ENCODE results near the gene RGS3. TPM values are rescaled to one million over a fixed set of nuclear protein-coding genes. Genes with fewer than 3 reads are reported as not detected.

Gene RGS3
- total and polyA plus RNA-seq, 5 donors from 2014 or later = 8.5 to 15.5 (median 12.5) TPM

DNA sequence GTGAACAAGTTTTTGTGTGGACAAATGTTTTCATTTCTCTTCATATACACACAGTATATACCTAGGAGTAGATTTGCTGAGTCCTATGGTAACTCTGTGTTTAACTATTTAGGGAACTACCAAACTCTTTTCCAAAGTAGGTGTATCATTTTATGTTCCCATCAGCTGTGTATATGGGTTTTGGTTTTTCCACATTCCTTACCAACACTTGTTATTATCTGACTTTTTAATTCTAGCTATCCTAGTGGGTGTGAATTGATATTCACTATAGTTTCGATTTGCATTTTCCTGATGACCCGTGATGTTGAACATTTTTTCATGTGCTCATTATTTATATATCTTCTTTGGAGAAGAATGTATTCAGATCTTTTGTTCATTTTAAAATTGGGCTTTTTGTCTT, 3.7 kb downstream of the RGS3 start:
- H3K4me3 ChIP-seq (ENCODE audit: low read depth, low read length) = no peak overlapping the region
- Mint-ChIP-seq H3K36me3 (no peaks in the 10 kb centered on the region), H3K27ac (no peak overlapping the region), H3K27me3 (peaks cover 5% of the 10 kb centered on the region), H3K9me3 (peaks cover 0 to 6% (median 0%) of the 10 kb centered on the region in 7 donors), H3K4me3 (no peak overlapping the region), H3K4me1 (no peaks in the 10 kb centered on the region)
- H3K4me1 ChIP-seq (ENCODE audit: control insufficient read depth, insufficient read depth, low read length, poor library complexity, severe bottlenecking) = no peaks in the 10 kb centered on the region
- no peaks in the 10 kb centered on the region for H3K36me3 ChIP-seq (ENCODE audit: control insufficient read depth, insufficient read depth, low read length)
- ATAC-seq (ENCODE audit: low read depth in 2 of 2) (no peak), DNase-seq (no peak)
- no peaks in the 10 kb centered on the region for H3K27me3 ChIP-seq (ENCODE audit: control insufficient read depth, insufficient read depth, low read length)
- no peaks in the 10 kb centered on the region for H3K9me3 ChIP-seq (ENCODE audit: control insufficient read depth in 2 of 2, low read length in 2 of 2)
- no peak overlapping the region for H3K27ac ChIP-seq (ENCODE audit: insufficient read depth, low read length, poor library complexity, severe bottlenecking)

DNA sequence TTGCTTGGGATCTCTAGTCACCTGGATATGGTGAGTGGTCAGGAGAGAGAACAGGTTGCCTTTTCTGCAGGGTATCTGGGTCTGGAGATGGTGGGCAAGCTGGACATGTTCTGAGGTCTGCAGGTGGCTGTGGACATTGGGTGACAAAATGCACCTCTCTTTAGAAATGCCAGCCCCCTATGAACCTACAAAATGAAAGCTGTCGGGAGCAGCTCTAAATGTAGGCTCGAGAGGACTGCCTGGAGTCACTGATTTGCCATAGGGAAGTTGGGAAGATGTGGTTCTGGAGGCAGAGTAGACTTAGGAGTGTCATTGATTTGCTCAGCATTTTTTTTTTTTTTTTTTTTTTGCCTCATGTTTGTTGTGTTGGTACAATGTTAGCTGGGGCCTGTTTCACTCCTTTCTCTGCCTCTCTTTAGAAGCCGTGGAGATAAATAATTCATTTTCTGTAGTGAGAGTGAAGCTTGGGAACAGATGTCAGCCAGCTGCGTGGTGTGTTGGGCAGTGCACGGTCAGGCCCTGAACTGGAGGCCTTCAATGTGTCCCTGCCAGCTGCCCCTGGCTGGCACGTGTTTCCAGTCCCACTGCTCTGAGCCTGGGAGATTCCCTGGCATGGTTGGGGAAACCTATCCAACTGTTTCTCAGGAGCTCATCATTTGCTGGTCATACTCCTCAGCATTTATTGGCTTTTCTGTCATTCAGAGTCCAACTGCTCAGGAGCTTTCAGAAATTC, 5.4 kb downstream of the RGS3 start:
- no peak for DNase-seq

GRCh38 chr9:113471143-113471542, 7.6 kb downstream of the RGS3 start:
- Mint-ChIP-seq H3K4me3 (no peak overlapping the region), H3K36me3 (no peaks in the 10 kb centered on the region), H3K27me3 (peaks cover 10% of the 10 kb centered on the region), H3K27ac (peak overlapping the region in 1 of 3 donors; percentile 54), H3K9me3 (peaks cover 0 to 6% (median 0%) of the 10 kb centered on the region in 7 donors), H3K4me1 (peaks cover 0 to 1% (median 0%) of the 10 kb centered on the region in 4 donors)
- ATAC-seq (ENCODE audit: low read depth in 2 of 2) (no peak), DNase-seq (no peak)
- H3K27ac ChIP-seq (ENCODE audit: insufficient read depth, low read length, poor library complexity, severe bottlenecking) = no peak overlapping the region
- H3K9me3 ChIP-seq (ENCODE audit: control insufficient read depth in 2 of 2, low read length in 2 of 2) = no peaks in the 10 kb centered on the region
- H3K27me3 ChIP-seq (ENCODE audit: control insufficient read depth, insufficient read depth, low read length) = no peaks in the 10 kb centered on the region
- no peak overlapping the region for H3K4me3 ChIP-seq (ENCODE audit: low read depth, low read length)
- no peaks in the 10 kb centered on the region for H3K36me3 ChIP-seq (ENCODE audit: control insufficient read depth, insufficient read depth, low read length)
- no peaks in the 10 kb centered on the region for H3K4me1 ChIP-seq (ENCODE audit: control insufficient read depth, insufficient read depth, low read length, poor library complexity, severe bottlenecking)

More for the DNA sequence above, 5.4 kb downstream of the RGS3 start:
- no peaks in the 10 kb centered on the region for H3K36me3 Mint-ChIP-seq
- H3K27ac Mint-ChIP-seq = no peak overlapping the region
- no peak overlapping the region for H3K27ac ChIP-seq (ENCODE audit: insufficient read depth, low read length, poor library complexity, severe bottlenecking)
- H3K27me3 Mint-ChIP-seq = peaks cover 10% of the 10 kb centered on the region
- H3K4me3 ChIP-seq (ENCODE audit: low read depth, low read length) = no peak overlapping the region
- H3K4me1 ChIP-seq (ENCODE audit: control insufficient read depth, insufficient read depth, low read length, poor library complexity, severe bottlenecking) = no peaks in the 10 kb centered on the region
- ATAC-seq (ENCODE audit: low read depth in 2 of 2) = no peak
- H3K4me1 Mint-ChIP-seq = no peaks in the 10 kb centered on the region
- H3K9me3 ChIP-seq (ENCODE audit: control insufficient read depth in 2 of 2, low read length in 2 of 2) = no peaks in the 10 kb centered on the region
- peaks cover 0 to 6% (median 0%) of the 10 kb centered on the region in 7 donors for H3K9me3 Mint-ChIP-seq
- no peaks in the 10 kb centered on the region for H3K36me3 ChIP-seq (ENCODE audit: control insufficient read depth, insufficient read depth, low read length)
- H3K27me3 ChIP-seq (ENCODE audit: control insufficient read depth, insufficient read depth, low read length) = no peaks in the 10 kb centered on the region
- no peak overlapping the region for H3K4me3 Mint-ChIP-seq

DNA sequence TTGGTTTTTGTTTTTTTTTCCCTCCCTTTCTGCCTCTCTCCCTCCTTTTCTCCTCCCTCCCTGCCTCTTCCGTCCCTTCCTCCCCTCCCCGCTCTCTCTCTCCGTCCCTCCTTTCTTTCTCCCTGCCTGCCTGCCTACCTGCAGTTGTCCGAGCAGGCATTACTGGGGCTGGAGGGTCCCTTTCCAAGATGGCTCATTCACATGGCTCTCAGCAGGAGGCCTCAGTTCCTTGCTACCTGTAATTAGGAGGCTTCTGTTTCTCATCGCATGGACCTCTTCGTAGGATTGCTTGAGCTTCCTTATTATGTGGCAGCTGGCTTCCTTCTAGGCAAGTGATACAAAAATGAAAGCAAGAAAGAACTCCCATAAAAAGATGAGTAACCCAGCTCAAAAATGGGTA, 8.0 kb downstream of the RGS3 start:
- DNase-seq = no peak
- Histone ChIP-seq H3K27ac (ENCODE audit: insufficient read depth, low read length, poor library complexity, severe bottlenecking) (no peak overlapping the region), H3K4me3 (ENCODE audit: low read depth, low read length) (no peak overlapping the region), H3K36me3 (ENCODE audit: control insufficient read depth, insufficient read depth, low read length) (no peaks in the 10 kb centered on the region), H3K4me1 (ENCODE audit: control insufficient read depth, insufficient read depth, low read length, poor library complexity, severe bottlenecking) (no peaks in the 10 kb centered on the region), H3K9me3 (ENCODE audit: control insufficient read depth in 2 of 2, low read length in 2 of 2) (no peaks in the 10 kb centered on the region), H3K27me3 (ENCODE audit: control insufficient read depth, insufficient read depth, low read length) (no peaks in the 10 kb centered on the region)
- Mint-ChIP-seq H3K27ac (peak overlapping the region in 1 of 3 donors; percentile 54), H3K36me3 (no peaks in the 10 kb centered on the region), H3K4me1 (peaks cover 0 to 2% (median 0%) of the 10 kb centered on the region in 4 donors), H3K27me3 (peaks cover 10% of the 10 kb centered on the region), H3K9me3 (peaks cover 0 to 6% (median 0%) of the 10 kb centered on the region in 7 donors), H3K4me3 (no peak overlapping the region)
- no peak for ATAC-seq (ENCODE audit: low read depth in 2 of 2)

DNA sequence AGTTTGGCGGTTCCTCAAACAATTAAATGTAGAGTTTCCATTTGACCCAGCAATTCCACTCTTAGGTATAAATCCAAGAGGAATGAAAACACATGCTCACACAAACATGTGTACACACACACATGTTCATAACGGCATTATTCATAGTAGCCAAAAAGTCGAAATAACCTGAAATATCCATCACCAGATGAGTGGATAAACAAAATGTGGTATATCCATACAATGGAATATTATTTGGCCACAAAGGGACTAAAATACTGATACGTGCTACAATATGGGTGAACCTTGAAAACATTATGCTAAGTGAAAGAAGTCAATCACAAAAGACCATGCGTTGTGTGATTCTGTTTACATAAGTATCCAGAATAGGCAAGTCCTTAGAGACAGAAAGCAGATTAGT, 8.7 kb downstream of the RGS3 start:
- H3K4me1 Mint-ChIP-seq = peaks cover 0 to 2% (median 0%) of the 10 kb centered on the region in 4 donors
- Histone ChIP-seq H3K4me1 (ENCODE audit: control insufficient read depth, insufficient read depth, low read length, poor library complexity, severe bottlenecking) (no peaks in the 10 kb centered on the region), H3K9me3 (ENCODE audit: control insufficient read depth in 2 of 2, low read length in 2 of 2) (no peaks in the 10 kb centered on the region), H3K36me3 (ENCODE audit: control insufficient read depth, insufficient read depth, low read length) (no peaks in the 10 kb centered on the region), H3K27ac (ENCODE audit: insufficient read depth, low read length, poor library complexity, severe bottlenecking) (no peak overlapping the region), H3K4me3 (ENCODE audit: low read depth, low read length) (no peak overlapping the region), H3K27me3 (ENCODE audit: control insufficient read depth, insufficient read depth, low read length) (no peaks in the 10 kb centered on the region)
- H3K36me3 Mint-ChIP-seq = no peaks in the 10 kb centered on the region
- peaks cover 0 to 5% (median 0%) of the 10 kb centered on the region in 7 donors for H3K9me3 Mint-ChIP-seq
- no peak overlapping the region for H3K27ac Mint-ChIP-seq
- peaks cover 10% of the 10 kb centered on the region for H3K27me3 Mint-ChIP-seq
- no peak overlapping the region for H3K4me3 Mint-ChIP-seq
- ATAC-seq (ENCODE audit: low read depth in 2 of 2) (no peak), DNase-seq (no peak)

DNA sequence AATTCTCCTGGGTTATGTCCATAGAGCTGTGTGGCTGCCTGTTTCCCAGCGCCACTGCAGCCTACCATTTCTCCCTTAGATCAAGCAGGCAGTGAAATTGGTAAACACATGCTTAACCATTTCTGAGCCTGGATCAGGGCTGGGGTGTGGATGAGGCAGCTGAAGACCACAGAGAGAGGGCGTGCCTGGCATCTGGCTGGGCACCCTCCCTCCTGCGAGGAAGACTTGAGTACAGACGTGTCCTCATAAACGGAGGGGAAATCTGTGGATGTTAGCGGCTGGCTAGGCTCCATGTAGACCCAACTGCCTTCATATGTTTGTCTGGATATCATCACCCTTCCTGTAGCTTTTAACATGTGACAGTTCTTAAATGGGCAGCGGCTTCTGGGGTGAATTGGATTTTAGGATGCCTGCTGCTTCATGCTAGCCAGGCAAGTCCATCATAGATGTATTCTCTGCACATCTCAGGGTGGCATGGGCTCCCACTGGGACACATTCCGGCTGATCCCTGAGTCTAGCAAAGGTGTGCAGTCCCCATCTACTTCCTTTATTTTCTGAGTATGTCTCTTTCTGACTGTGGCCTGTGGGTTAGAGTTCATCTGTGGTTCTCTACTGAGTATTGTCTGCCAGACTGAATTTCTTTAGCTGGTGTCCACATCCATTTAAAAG, 11.0 kb downstream of the RGS3 start:
- H3K9me3 Mint-ChIP-seq = peaks cover 0 to 2% (median 0%) of the 10 kb centered on the region in 7 donors
- Histone ChIP-seq H3K27ac (ENCODE audit: insufficient read depth, low read length, poor library complexity, severe bottlenecking) (no peak overlapping the region), H3K27me3 (ENCODE audit: control insufficient read depth, insufficient read depth, low read length) (no peaks in the 10 kb centered on the region), H3K9me3 (ENCODE audit: control insufficient read depth in 2 of 2, low read length in 2 of 2) (no peaks in the 10 kb centered on the region), H3K4me3 (ENCODE audit: low read depth, low read length) (no peak overlapping the region), H3K4me1 (ENCODE audit: control insufficient read depth, insufficient read depth, low read length, poor library complexity, severe bottlenecking) (peaks cover 6% of the 10 kb centered on the region), H3K36me3 (ENCODE audit: control insufficient read depth, insufficient read depth, low read length) (no peaks in the 10 kb centered on the region)
- H3K27ac Mint-ChIP-seq = peak overlapping the region in 1 of 3 donors; percentile 11
- no peak for DNase-seq
- H3K36me3 Mint-ChIP-seq = no peaks in the 10 kb centered on the region
- H3K4me3 Mint-ChIP-seq = no peak overlapping the region
- no peak for ATAC-seq (ENCODE audit: low read depth in 2 of 2)
- H3K27me3 Mint-ChIP-seq = peaks cover 5% of the 10 kb centered on the region
- H3K4me1 Mint-ChIP-seq = peaks cover 0 to 9% (median 4%) of the 10 kb centered on the region in 4 donors

DNA sequence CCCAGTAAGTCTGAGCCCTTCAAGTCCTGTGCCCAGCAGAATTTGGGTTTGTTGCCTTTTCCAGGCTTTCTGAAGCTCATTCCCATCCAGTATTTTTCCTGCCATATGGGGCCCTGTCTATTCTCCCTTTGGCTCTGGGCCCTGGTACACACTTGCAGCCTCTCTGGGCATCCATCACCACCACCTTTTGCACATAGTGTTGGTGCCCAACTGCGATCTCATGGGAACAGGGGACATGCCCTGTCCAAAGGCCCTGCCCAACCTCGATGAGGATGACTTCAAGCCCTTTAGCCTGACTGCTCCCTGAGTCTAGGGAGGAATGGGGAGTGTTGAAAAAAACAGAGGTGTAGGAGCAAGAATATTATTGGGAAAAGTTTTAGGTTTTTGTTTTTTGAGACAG, 11.5 kb downstream of the RGS3 start:
- peaks cover 5% of the 10 kb centered on the region for H3K27me3 Mint-ChIP-seq
- peaks cover 0 to 2% (median 0%) of the 10 kb centered on the region in 7 donors for H3K9me3 Mint-ChIP-seq
- no peak overlapping the region for H3K27ac Mint-ChIP-seq
- Histone ChIP-seq H3K4me1 (ENCODE audit: control insufficient read depth, insufficient read depth, low read length, poor library complexity, severe bottlenecking) (peaks cover 6% of the 10 kb centered on the region), H3K4me3 (ENCODE audit: low read depth, low read length) (no peak overlapping the region), H3K27me3 (ENCODE audit: control insufficient read depth, insufficient read depth, low read length) (no peaks in the 10 kb centered on the region), H3K27ac (ENCODE audit: insufficient read depth, low read length, poor library complexity, severe bottlenecking) (no peak overlapping the region), H3K36me3 (ENCODE audit: control insufficient read depth, insufficient read depth, low read length) (no peaks in the 10 kb centered on the region), H3K9me3 (ENCODE audit: control insufficient read depth in 2 of 2, low read length in 2 of 2) (no peaks in the 10 kb centered on the region)
- no peak for DNase-seq
- peaks cover 0 to 13% (median 5%) of the 10 kb centered on the region in 4 donors for H3K4me1 Mint-ChIP-seq
- no peak for ATAC-seq (ENCODE audit: low read depth in 2 of 2)
- H3K36me3 Mint-ChIP-seq = no peaks in the 10 kb centered on the region
- H3K4me3 Mint-ChIP-seq = no peak overlapping the region

All from CD4-positive, CD25-positive, alpha-beta regulatory T cell (primary cell).